NCI-H2107 (cell line): ENCODE measurements around the gene TMEM273.

Experiments used
- DNase-seq: peaks from one replicate; lab custom pipeline; 2025; lab: John Stamatoyannopoulos, UW

Gene TMEM273

DNA sequence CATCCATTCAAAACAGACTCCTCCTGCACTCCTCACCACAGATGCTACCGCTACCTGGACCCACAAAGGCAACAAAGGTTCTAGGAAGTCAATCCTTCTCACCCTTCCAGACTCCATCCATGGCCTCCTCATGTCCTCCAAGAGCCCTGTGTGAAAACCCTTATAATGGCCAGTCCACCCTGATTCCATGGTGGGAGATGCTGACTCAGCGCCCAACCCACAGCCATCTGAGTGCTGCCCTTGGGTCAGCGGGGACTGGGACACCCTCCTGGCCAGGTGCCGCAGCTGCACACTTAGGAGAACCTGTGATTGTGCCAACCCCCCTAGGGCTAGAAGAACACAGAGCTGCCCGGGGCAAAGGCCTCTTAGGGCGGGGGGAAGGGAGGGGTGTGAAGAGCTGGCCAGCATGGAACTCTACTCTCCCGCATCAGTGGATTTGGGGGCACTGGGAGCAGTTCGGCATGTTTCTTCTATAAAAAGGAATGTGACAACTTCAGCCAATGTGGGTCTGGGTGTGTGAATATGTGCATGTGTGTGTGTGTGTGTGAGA, 25.4 kb downstream of the TMEM273 start:
- no peak for DNase-seq

DNA sequence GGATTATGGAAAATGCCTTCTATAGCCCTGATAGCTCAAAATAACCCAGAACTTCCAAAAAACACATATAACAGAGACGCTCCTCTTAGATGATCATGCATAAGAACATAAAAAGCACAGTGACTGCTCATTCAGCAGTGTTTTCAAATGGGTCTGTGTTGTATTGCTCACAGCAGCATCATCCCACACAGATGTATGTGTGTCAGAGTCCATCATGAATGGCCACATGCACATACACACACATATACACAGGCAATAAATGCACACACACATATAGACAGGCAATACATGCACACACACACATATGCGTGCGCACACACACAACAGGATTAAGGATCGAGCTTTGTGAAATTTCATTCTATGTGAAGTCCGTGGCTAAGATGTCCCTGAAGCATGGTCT, 26.1 kb downstream of the TMEM273 start:
- no peak for DNase-seq

GRCh38 chr10:49161411-49161997, 26.7 kb downstream of the TMEM273 start:
- DNase-seq, result no peak

DNA sequence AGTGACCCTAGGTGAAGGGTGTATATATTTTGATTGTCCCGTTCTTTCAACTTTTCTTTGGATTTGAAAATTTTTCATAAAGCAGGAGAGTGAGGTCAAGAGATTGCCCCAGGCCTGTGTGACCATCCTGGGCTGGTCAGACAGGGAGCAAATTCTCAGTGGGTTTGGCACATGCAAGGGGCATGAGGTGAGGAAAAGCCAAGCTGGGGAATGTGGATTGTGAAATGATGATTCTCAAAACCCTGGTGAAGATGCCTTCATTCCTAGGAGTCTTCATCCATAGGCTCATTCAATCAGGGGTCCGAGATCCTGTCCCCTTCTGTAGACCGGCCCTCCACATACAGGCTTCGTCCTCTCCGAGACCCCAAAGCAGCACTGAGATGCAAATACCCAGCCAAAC, 27.4 kb downstream of the TMEM273 start:
- no peak for DNase-seq

- DNase-seq, result no peak
These were observed 28.1 kb downstream of the TMEM273 start for GRCh38 chr10:49160110-49160509.

DNA sequence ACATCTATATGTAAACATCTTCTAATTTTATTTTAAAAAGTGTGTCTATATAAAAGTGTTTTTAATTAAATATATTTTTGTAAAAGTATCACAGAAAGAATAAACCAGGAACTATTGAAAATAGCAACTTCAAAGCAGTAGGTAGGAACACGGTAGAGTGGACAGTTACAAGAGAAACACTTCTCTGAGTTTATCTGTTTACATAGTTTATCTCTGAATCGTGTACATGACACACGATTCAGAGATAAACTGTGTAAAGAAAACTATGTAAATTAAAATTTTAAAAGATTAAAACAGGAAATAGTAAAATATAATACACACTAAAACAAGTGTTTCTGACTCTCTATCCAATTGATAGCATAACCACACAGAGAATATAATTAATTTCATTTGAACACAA, 29.3 kb downstream of the TMEM273 start:
- no peak for DNase-seq

- DNase-seq, result no peak
These were observed 29.8 kb downstream of the TMEM273 start for GRCh38 chr10:49158404-49158803.

GRCh38 chr10:49157229-49157628, 31.0 kb downstream of the TMEM273 start:
- no peak for DNase-seq

- DNase-seq, result no peak
These were observed 33.5 kb downstream of the TMEM273 start for GRCh38 chr10:49154641-49155040.

- DNase-seq, result no peak
These were observed 34.2 kb downstream of the TMEM273 start for GRCh38 chr10:49153971-49154370.

DNA sequence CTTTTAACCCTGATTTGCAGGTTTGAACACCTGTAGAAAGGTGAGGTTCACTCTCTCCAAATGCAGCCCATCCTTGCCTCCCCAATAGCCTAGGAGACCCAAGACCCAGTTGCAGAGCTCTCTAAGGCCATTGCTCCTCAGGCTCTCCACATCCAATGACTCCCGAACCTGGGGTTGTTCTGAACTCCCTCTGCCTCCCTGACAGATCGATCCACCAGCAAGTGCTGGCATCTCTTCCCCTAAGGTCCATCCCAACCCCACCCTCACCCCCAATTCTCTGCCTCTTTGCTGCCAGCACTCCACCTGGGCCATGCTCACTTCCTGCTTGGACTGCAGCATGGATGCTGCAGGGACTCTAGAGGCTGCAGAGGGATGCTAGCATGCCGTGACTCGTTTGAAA, 35.1 kb downstream of the TMEM273 start:
- no peak for DNase-seq

DNA sequence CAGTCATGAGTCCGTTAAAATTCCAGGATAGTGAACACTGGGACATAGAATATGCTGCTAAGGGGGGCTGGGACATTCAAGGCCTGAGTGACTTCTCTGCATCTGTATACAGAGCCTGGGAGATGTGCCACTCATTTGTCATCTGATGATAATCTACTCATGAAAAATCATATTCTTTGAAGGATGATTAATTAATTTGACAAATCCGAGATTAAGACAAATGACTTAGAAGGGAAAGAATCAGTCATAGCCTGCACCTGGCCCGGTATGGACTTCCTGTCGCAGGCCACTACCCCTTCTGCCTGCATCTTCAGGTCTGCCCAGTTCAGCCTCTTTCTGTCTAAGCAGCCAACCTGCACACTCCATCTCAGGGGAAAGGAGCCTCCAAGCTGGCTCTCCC, 35.5 kb downstream of the TMEM273 start:
- no peak for DNase-seq

DNA sequence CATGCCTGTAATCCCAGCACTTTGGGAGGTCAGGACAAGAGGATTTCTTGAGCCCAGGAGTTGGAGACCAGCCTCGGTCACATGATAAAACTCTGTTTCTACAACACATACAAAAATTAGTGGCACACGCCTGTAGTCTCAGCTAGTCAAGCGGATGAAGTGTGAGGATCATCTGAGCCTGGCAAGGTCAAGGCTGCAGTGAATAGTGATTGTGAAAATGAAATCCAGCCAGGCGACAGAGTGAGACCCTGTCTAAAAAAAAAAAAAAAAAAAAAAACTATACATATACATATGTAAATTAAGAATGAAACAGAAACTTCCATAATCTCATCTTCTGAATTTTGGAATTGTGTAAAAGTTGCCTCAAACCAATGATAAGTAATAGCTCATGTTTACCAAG, 36.2 kb downstream of the TMEM273 start:
- no peak for DNase-seq

GRCh38 chr10:49151481-49151880, 36.7 kb downstream of the TMEM273 start:
- DNase-seq, result no peak

- no peak for DNase-seq
These were observed 37.2 kb downstream of the TMEM273 start for GRCh38 chr10:49151025-49151445.

DNA sequence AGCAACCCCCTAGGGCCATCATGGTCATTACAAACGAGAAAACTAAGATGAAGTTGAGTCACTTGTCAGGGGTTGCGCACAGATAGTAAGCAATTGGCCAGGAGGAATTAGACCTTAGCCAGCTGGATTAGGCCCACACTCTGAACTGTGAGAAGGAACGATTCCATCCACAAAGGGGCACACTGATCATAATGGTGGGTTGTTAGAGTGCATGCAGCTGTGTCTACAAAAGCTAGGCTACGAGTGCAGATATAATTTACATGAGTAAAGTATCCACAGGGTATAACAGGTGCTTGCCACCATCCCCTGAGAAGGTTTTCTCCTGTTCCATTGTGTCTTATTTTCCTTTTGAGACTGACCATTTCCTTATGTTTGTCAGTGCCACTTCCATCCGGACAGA, 37.8 kb downstream of the TMEM273 start:
- DNase-seq, result no peak

DNA sequence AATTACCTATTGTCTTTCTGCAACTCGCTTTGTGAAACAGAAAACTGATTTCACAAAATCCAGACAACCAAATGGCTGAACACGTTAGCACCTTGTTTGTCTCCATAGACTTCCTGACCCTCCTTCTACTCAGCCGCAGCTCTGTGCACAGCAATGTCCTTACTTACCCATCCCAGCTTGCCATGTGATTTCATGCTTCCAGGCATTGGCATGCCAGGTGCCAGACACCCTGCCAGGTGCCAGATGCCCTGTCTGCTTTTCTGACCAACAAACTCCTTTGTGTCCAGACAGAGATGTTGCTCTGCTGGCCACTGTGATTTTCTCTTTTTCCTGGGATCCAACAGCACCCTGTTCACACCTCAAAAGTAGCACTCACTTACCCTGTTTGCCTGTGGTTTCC, 38.3 kb downstream of the TMEM273 start:
- no peak for DNase-seq

DNA sequence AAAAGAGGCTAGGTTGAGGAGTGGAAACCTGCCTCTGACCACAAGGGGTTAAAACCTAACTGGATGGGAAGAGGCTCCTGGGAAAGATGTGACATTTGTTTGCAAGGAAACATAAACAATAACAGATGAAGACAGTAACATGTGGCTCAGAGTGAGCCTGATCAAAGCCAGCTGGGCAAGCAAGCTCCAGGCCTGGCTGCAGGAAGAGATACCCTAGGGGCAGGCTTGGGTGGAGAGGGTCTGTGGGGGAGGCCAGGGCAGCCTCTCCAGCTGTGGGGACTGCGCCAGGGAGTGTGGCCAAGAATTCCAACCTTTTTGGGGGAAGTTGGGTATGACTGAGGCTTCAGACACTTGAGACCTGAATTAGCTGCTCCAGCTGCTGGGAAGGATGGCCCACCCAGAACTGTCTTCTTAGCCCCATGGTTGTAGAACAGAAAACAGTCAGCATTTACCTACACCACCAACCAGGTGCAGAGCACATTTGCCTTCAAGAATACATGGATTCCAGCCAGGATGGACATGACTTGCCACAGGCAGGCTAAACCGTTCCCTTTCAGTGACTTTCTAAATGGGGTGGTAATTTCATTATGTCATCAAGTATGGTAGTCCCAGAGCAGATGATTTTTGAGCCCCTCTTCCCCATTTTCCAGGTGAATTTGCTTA, 44.0 kb downstream of the TMEM273 start:
- DNase-seq, result no peak

DNA sequence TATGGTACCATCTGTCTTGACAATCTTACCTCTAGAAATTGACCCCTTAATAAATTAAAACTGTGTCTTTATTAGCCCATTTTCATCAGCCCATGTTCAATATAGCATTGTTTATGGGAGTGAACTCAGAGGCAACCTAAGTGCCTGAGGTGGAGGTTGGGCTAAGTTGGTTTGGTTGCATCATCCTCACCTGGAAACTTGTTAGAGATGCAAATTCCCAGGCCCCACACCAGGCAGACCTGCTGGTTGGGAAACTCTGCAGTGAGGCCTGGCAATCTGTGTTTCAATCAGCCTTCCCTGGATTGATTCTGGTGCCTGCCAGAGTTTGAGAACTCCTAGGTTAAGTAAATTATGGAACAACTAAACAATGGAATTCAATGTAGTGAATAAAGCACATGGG, 44.9 kb downstream of the TMEM273 start:
- no peak for DNase-seq

DNA sequence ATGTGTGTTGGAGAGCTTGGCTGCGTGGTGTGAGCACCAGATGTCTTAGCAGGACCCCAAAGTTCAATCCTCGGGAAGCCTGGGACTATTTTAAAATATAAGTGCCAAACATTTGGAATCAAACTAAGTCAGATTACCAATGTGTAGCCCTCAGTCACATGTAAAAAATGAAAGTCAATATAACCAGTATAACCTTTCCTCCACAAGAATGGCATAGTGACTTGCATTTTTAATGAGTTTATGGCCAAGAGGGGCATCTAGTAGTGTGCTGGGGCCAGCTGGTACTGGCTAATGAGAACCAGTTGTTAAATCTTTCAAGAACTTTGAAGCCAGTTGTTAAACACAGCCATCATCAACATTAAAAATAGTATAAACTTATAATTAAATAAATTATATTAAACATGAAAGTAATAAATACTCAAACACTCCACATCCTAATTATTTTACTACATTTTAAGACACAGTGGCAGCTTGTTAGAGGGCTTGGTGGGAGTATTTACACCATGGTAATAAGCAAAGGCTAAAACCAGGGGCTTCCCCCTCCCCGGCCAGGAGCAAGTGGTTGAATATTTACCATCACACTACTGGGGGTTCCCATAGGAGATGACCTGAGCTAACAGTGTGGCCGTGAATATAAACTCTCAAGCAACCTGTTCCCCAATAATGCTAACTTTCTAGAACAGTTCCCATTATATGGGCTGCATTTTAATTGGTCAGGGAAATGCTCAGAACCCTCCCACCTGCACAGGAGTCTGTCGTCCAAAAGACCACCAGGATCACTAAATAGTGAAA, 46.5 kb downstream of the TMEM273 start:
- no peak for DNase-seq

GRCh38 chr10:49140304-49141177, 47.6 kb downstream of the TMEM273 start:
- no peak for DNase-seq

- no peak for DNase-seq
These were observed 48.4 kb downstream of the TMEM273 start for GRCh38 chr10:49139846-49140195.
